ENCODE data around the gene LYPD6B.

Gene LYPD6B

DNA sequence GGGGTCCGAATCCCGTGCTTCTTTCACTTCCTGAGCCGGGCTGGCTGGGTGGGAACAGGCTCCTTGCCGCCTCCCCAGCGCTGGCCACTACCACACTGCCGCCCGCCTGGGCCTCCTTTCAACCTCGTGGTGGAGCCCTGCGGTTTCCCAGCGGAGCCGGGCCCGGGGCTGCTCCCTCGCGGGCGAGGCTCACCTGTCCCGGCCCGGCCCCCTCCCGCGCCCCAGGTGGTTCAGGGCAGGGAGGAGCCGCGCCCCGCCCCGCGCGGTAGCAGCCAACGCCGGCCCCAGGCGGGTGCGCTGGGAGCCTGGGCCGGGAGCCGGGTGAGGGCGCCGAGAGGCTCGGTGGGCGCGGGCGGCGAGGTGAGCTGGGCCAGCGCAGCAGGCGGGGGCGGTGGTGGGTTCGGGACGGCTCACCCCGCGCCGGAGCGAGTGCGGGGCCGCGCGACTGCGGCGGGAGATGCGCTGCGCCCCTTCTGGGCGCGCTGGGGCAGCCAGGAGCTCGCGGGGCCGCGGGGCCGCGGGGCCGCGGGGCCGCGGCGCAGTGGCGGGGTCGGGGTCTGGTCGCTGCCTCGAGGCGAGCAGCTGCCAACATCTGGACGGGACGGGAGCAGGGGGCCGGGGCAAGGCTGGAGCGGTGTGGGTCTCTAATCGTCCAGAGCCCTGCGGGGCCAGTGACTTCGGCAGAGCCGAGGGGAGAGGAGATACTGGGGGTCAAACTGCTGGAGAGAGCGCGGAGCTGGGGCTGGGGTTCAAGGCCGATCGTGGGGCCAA is at the start of gene LYPD6B:
Gene LYPD6B (plus strand): TSS at position 258 of the 771 bp plus-strand sequence. CDS start 92,250 bp downstream, outside the sequence.
- Histone ChIP-seq H3K36me3 (ENCODE audit: control insufficient read depth, insufficient read depth, low read length, severe bottlenecking) (no peaks in the 10 kb centered on the region), H3K9ac (ENCODE audit: low read length) (no peak within 1 kb of the TSS), H3K9me3 (ENCODE audit: control insufficient read depth, low read length) (no peaks in the 10 kb centered on the region), H3K4me3 (ENCODE audit: low read length) (no peak within 1 kb of the TSS), H3K27me3 (replicated peaks; ENCODE audit: control insufficient read depth, insufficient read depth, low read length) (peaks cover 41% of the 10 kb centered on the region), H3K4me1 (ENCODE audit: control insufficient read depth, insufficient read depth, low read length) (no peaks in the 10 kb centered on the region)
- DNase-seq (ENCODE audit: low read depth): peak; percentile 58

GRCh38 chr2:148989882-148990493 is 48.5 kb upstream of the LYPD6B start:
- no peaks in the 10 kb centered on the region for H3K27me3 ChIP-seq (replicated peaks; ENCODE audit: control insufficient read depth, insufficient read depth, low read length)
- peak; percentile 91 for DNase-seq (ENCODE audit: low read depth)
- H3K4me3 ChIP-seq (ENCODE audit: low read length): no peak overlapping the region
- H3K9ac ChIP-seq (ENCODE audit: low read length): no peak overlapping the region
- no peaks in the 10 kb centered on the region for H3K9me3 ChIP-seq (ENCODE audit: control insufficient read depth, low read length)
- no peaks in the 10 kb centered on the region for H3K36me3 ChIP-seq (ENCODE audit: control insufficient read depth, insufficient read depth, low read length, severe bottlenecking)
- no peaks in the 10 kb centered on the region for H3K4me1 ChIP-seq (ENCODE audit: control insufficient read depth, insufficient read depth, low read length)

GRCh38 chr2:148990968-148991367 is 47.5 kb upstream of the LYPD6B start:
- H3K4me1 ChIP-seq (ENCODE audit: control insufficient read depth, insufficient read depth, low read length): no peaks in the 10 kb centered on the region
- no peak overlapping the region for H3K4me3 ChIP-seq (ENCODE audit: low read length)
- H3K27me3 ChIP-seq (replicated peaks; ENCODE audit: control insufficient read depth, insufficient read depth, low read length): no peaks in the 10 kb centered on the region
- H3K9ac ChIP-seq (ENCODE audit: low read length): no peak overlapping the region
- no peaks in the 10 kb centered on the region for H3K36me3 ChIP-seq (ENCODE audit: control insufficient read depth, insufficient read depth, low read length, severe bottlenecking)
- no peak for DNase-seq (ENCODE audit: low read depth)
- H3K9me3 ChIP-seq (ENCODE audit: control insufficient read depth, low read length): no peaks in the 10 kb centered on the region

DNA sequence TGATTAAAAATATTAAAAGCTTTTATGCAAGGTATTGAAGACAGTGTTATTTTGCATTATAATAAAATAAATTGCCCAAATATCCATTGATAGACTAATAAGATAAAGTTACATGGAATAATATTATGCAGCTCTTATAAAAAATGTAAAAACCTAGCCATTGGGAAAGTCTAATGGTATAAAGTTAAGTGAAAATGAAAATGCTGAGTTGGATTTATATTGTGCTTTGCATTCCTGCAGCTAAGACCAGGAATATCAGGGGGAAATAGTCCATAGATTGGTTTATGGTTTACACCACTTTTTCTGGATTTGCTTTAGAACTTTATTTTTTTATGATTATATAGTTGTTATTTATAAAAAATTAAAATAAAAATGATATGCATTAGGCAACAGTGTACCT is 46.1 kb upstream of the LYPD6B start:
- no peaks in the 10 kb centered on the region for H3K4me1 ChIP-seq (ENCODE audit: control insufficient read depth, insufficient read depth, low read length)
- no peak for DNase-seq (ENCODE audit: low read depth)
- no peaks in the 10 kb centered on the region for H3K36me3 ChIP-seq (ENCODE audit: control insufficient read depth, insufficient read depth, low read length, severe bottlenecking)
- no peak overlapping the region for H3K4me3 ChIP-seq (ENCODE audit: low read length)
- H3K9ac ChIP-seq (ENCODE audit: low read length): no peak overlapping the region
- no peaks in the 10 kb centered on the region for H3K9me3 ChIP-seq (ENCODE audit: control insufficient read depth, low read length)
- H3K27me3 ChIP-seq (replicated peaks; ENCODE audit: control insufficient read depth, insufficient read depth, low read length): no peaks in the 10 kb centered on the region

GRCh38 chr2:148993351-148993750 is 45.1 kb upstream of the LYPD6B start:
- H3K9me3 ChIP-seq (ENCODE audit: control insufficient read depth, low read length): no peaks in the 10 kb centered on the region
- H3K4me3 ChIP-seq (ENCODE audit: low read length): no peak overlapping the region
- H3K4me1 ChIP-seq (ENCODE audit: control insufficient read depth, insufficient read depth, low read length): no peaks in the 10 kb centered on the region
- no peak overlapping the region for H3K9ac ChIP-seq (ENCODE audit: low read length)
- H3K27me3 ChIP-seq (replicated peaks; ENCODE audit: control insufficient read depth, insufficient read depth, low read length): no peaks in the 10 kb centered on the region
- no peaks in the 10 kb centered on the region for H3K36me3 ChIP-seq (ENCODE audit: control insufficient read depth, insufficient read depth, low read length, severe bottlenecking)
- no peak for DNase-seq (ENCODE audit: low read depth)

GRCh38 chr2:148994341-148994740 is 44.2 kb upstream of the LYPD6B start:
- Histone ChIP-seq H3K36me3 (ENCODE audit: control insufficient read depth, insufficient read depth, low read length, severe bottlenecking) (no peaks in the 10 kb centered on the region), H3K9me3 (ENCODE audit: control insufficient read depth, low read length) (no peaks in the 10 kb centered on the region), H3K4me3 (ENCODE audit: low read length) (no peak overlapping the region), H3K9ac (ENCODE audit: low read length) (no peak overlapping the region), H3K27me3 (replicated peaks; ENCODE audit: control insufficient read depth, insufficient read depth, low read length) (peaks cover 1% of the 10 kb centered on the region), H3K4me1 (ENCODE audit: control insufficient read depth, insufficient read depth, low read length) (no peaks in the 10 kb centered on the region)
- DNase-seq (ENCODE audit: low read depth): no peak

DNA sequence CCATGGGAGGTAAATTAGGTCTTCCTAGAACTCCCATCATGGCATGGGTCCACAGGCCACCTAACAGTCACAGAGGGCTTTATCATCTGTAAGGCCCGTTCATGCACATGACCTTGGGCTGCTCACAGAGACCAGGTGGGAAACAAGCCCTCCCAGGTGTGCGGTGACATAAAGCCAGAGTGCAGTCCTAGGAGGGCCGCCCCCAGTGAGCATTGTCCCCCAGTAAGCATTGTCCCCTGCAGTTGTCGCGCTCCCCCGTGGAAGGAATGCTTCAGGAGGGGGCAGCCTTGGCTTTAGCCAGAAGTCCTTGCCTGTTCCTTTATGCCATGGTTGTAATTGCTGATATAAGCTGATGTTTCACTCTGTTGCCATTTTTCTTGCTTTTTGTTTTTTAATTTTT is 41.7 kb upstream of the LYPD6B start:
- no peaks in the 10 kb centered on the region for H3K36me3 ChIP-seq (ENCODE audit: control insufficient read depth, insufficient read depth, low read length, severe bottlenecking)
- H3K9ac ChIP-seq (ENCODE audit: low read length): no peak overlapping the region
- H3K4me3 ChIP-seq (ENCODE audit: low read length): no peak overlapping the region
- no peak for DNase-seq (ENCODE audit: low read depth)
- peaks cover 16% of the 10 kb centered on the region for H3K27me3 ChIP-seq (replicated peaks; ENCODE audit: control insufficient read depth, insufficient read depth, low read length)
- H3K4me1 ChIP-seq (ENCODE audit: control insufficient read depth, insufficient read depth, low read length): peaks cover 4% of the 10 kb centered on the region
- no peaks in the 10 kb centered on the region for H3K9me3 ChIP-seq (ENCODE audit: control insufficient read depth, low read length)

GRCh38 chr2:148998165-148998830 is 40.2 kb upstream of the LYPD6B start:
- no peaks in the 10 kb centered on the region for H3K36me3 ChIP-seq (ENCODE audit: control insufficient read depth, insufficient read depth, low read length, severe bottlenecking)
- H3K9me3 ChIP-seq (ENCODE audit: control insufficient read depth, low read length): no peaks in the 10 kb centered on the region
- H3K9ac ChIP-seq (ENCODE audit: low read length): no peak overlapping the region
- peaks cover 4% of the 10 kb centered on the region for H3K4me1 ChIP-seq (ENCODE audit: control insufficient read depth, insufficient read depth, low read length)
- no peak for DNase-seq (ENCODE audit: low read depth)
- H3K4me3 ChIP-seq (ENCODE audit: low read length): no peak overlapping the region
- peaks cover 16% of the 10 kb centered on the region for H3K27me3 ChIP-seq (replicated peaks; ENCODE audit: control insufficient read depth, insufficient read depth, low read length)

GRCh38 chr2:148998831-148999200 is 39.7 kb upstream of the LYPD6B start:
- Histone ChIP-seq H3K9ac (ENCODE audit: low read length) (no peak overlapping the region), H3K27me3 (replicated peaks; ENCODE audit: control insufficient read depth, insufficient read depth, low read length) (peaks cover 21% of the 10 kb centered on the region), H3K36me3 (ENCODE audit: control insufficient read depth, insufficient read depth, low read length, severe bottlenecking) (no peaks in the 10 kb centered on the region), H3K9me3 (ENCODE audit: control insufficient read depth, low read length) (no peaks in the 10 kb centered on the region), H3K4me3 (ENCODE audit: low read length) (no peak overlapping the region), H3K4me1 (ENCODE audit: control insufficient read depth, insufficient read depth, low read length) (peaks cover 4% of the 10 kb centered on the region)
- DNase-seq (ENCODE audit: low read depth): no peak

- peaks cover 4% of the 10 kb centered on the region for H3K4me1 ChIP-seq (ENCODE audit: control insufficient read depth, insufficient read depth, low read length)
- no peaks in the 10 kb centered on the region for H3K36me3 ChIP-seq (ENCODE audit: control insufficient read depth, insufficient read depth, low read length, severe bottlenecking)
- peaks cover 27% of the 10 kb centered on the region for H3K27me3 ChIP-seq (replicated peaks; ENCODE audit: control insufficient read depth, insufficient read depth, low read length)
- no peak overlapping the region for H3K9ac ChIP-seq (ENCODE audit: low read length)
- no peak for DNase-seq (ENCODE audit: low read depth)
- no peaks in the 10 kb centered on the region for H3K9me3 ChIP-seq (ENCODE audit: control insufficient read depth, low read length)
- H3K4me3 ChIP-seq (ENCODE audit: low read length): no peak overlapping the region
These were observed 39.0 kb upstream of the LYPD6B start for GRCh38 chr2:148999451-148999921.

DNA sequence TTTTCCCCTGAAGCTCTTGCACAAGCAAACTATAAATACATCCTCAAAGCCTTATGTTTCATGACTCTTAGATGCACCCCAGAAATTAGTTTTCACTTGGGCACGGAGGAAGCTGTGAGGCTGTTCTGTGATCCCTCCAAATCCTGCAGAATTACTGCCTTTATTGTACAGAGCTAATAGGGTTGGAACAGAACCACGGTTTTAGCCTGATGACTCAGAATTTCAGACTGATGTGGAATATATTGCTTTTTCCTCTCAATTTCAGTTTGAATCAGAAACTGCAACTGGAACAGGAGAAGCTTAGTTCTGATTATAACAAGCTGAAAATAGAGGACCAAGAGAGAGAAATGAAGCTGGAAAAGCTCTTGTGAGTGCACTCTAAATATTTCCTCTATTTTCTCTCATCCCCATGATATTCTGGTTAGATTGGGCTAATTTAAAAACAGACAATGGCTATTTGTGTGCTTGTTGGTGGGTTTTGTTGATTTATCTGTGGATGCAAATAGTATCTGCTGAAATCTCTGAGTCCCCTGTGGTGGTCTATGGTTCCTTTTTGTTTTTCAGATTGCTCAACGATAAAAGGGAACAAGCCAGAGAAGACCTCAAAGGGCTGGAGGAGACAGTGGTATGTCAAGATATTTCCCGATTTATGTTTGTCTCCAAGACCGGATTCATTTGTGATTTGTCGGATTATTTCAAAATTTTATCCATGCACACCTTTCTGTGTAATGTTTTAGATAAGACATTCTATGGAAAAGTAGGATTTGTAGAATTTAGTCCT is 38.2 kb upstream of the LYPD6B start:
- H3K9ac ChIP-seq (ENCODE audit: low read length): no peak overlapping the region
- no peak overlapping the region for H3K4me3 ChIP-seq (ENCODE audit: low read length)
- peak; percentile 30 for DNase-seq (ENCODE audit: low read depth)
- H3K4me1 ChIP-seq (ENCODE audit: control insufficient read depth, insufficient read depth, low read length): peaks cover 4% of the 10 kb centered on the region
- H3K36me3 ChIP-seq (ENCODE audit: control insufficient read depth, insufficient read depth, low read length, severe bottlenecking): no peaks in the 10 kb centered on the region
- H3K9me3 ChIP-seq (ENCODE audit: control insufficient read depth, low read length): no peaks in the 10 kb centered on the region
- H3K27me3 ChIP-seq (replicated peaks; ENCODE audit: control insufficient read depth, insufficient read depth, low read length): peaks cover 27% of the 10 kb centered on the region
